SK-N-MC (cell line): ENCODE data around the gene GULP1.

Experiments used
- DNase-seq: peaks from one replicate; pipeline ENCODE4 v3.0.0-alpha.2; 2011; ENCODE audit warnings: low read depth, low spot score
- H3K27ac ChIP-seq: fragments of 200-600 bp; sonication (generic); 2 replicates; pipeline ENCODE4 v1.5.1; 2016; ENCODE audit warnings: mixed run types
- H3K36me3 ChIP-seq: fragments of 200-600 bp; sonication (generic); 2 replicates; pipeline ENCODE4 v1.6.1; 2017; ENCODE audit warnings: antibody characterized with exemption, low read length, mixed read lengths; ENCODE audit not compliant: insufficient read depth
- H3K4me3 ChIP-seq: fragments of 200-600 bp; sonication (generic); 2 replicates; pipeline ENCODE4 v1.5.1; 2016
- H3K9ac ChIP-seq: fragments of 200-600 bp; sonication (generic); 2 replicates; pipeline ENCODE4 v1.8.0; 2017; ENCODE audit warnings: mixed run types, mixed read lengths; ENCODE audit not compliant: insufficient read length
- H3K9me3 ChIP-seq: fragments of 200-600 bp; sonication (generic); 2 replicates; pipeline ENCODE4 v1.6.1; 2017; ENCODE audit warnings: low read depth, mild to moderate bottlenecking, antibody characterized with exemption, low read length, moderate library complexity, mixed read lengths
- EZH2 ChIP-seq: fragments of 200-600 bp; sonication (generic); IDR thresholded peaks from one replicate; pipeline ENCODE4 v1.6.1; 2017; ENCODE audit warnings: antibody characterized with exemption
- FOXP2 ChIP-seq: optimal IDR thresholded peaks from 2 replicates; pipeline ENCODE3; 2011; ENCODE audit warnings: mild to moderate bottlenecking, moderate library complexity; ENCODE audit not compliant: insufficient read depth; ENCODE audit errors: extremely low read length, control extremely low read depth
- POLR2AphosphoS5 ChIP-seq: IDR thresholded peaks from 2 replicates; pipeline ENCODE4 v1.6.1; 2012; ENCODE audit warnings: mild to moderate bottlenecking, low read depth, low read length, borderline replicate concordance

GULP1 gene

GRCh38 chr2:188395903-188396689 lies 104.4 kb downstream of the GULP1 start:
- Histone ChIP-seq H3K36me3 (no peaks in the 10 kb centered on the region), H3K27ac (no peak overlapping the region), H3K9me3 (no peaks in the 10 kb centered on the region), H3K9ac (no peak overlapping the region), H3K4me3 (no peak overlapping the region)
- DNase-seq, result no peak
- TF ChIP-seq POLR2AphosphoS5 (no peak), FOXP2 (no peak), EZH2 (no peak)

- no peak overlapping the region for H3K9ac ChIP-seq
- no peaks in the 10 kb centered on the region for H3K36me3 ChIP-seq
- no peak overlapping the region for H3K4me3 ChIP-seq
- peak overlapping the region; percentile 1; the same call in 1 of the 2 replicates for H3K27ac ChIP-seq
- no peak for DNase-seq
- no peak for TF ChIP-seq FOXP2
- no peak for TF ChIP-seq POLR2AphosphoS5
- TF ChIP-seq EZH2, result no peak
- no peaks in the 10 kb centered on the region for H3K9me3 ChIP-seq
These were observed 107.5 kb downstream of the GULP1 start for GRCh38 chr2:188399159-188399558.

- Histone ChIP-seq H3K27ac (no peak overlapping the region), H3K9ac (no peak overlapping the region), H3K9me3 (no peaks in the 10 kb centered on the region), H3K36me3 (no peaks in the 10 kb centered on the region), H3K4me3 (no peak overlapping the region)
- no peak for DNase-seq
- TF ChIP-seq POLR2AphosphoS5 (no peak), EZH2 (no peak), FOXP2 (no peak)
These were observed 112.0 kb downstream of the GULP1 start for GRCh38 chr2:188403676-188404075.

GRCh38 chr2:188404341-188405004 lies 112.8 kb downstream of the GULP1 start:
- Histone ChIP-seq H3K4me3 (no peak overlapping the region), H3K9me3 (no peaks in the 10 kb centered on the region), H3K27ac (no peak overlapping the region), H3K36me3 (no peaks in the 10 kb centered on the region), H3K9ac (no peak overlapping the region)
- no peak for TF ChIP-seq FOXP2
- no peak for TF ChIP-seq EZH2
- TF ChIP-seq POLR2AphosphoS5, result no peak
- no peak for DNase-seq

- Histone ChIP-seq H3K27ac (no peak overlapping the region), H3K4me3 (no peak overlapping the region), H3K9ac (no peak overlapping the region), H3K9me3 (no peaks in the 10 kb centered on the region), H3K36me3 (no peaks in the 10 kb centered on the region)
- DNase-seq, result no peak
- no peak for TF ChIP-seq POLR2AphosphoS5
- no peak for TF ChIP-seq FOXP2
- no peak for TF ChIP-seq EZH2
These were observed 114.7 kb downstream of the GULP1 start for GRCh38 chr2:188406414-188406813.

- no peak for DNase-seq
- Histone ChIP-seq H3K4me3 (no peak overlapping the region), H3K27ac (no peak overlapping the region), H3K9me3 (no peaks in the 10 kb centered on the region), H3K9ac (no peak overlapping the region), H3K36me3 (no peaks in the 10 kb centered on the region)
- TF ChIP-seq EZH2 (no peak), FOXP2 (no peak), POLR2AphosphoS5 (no peak)
These were observed 119.0 kb downstream of the GULP1 start for GRCh38 chr2:188410504-188411235.

- Histone ChIP-seq H3K9ac (no peak overlapping the region), H3K4me3 (no peak overlapping the region), H3K27ac (no peak overlapping the region), H3K36me3 (no peaks in the 10 kb centered on the region), H3K9me3 (no peaks in the 10 kb centered on the region)
- TF ChIP-seq EZH2 (no peak), POLR2AphosphoS5 (no peak), FOXP2 (no peak)
- DNase-seq, result no peak
These were observed 120.5 kb downstream of the GULP1 start for GRCh38 chr2:188412190-188412589.

- peak; percentile 14 for DNase-seq
- H3K36me3 ChIP-seq, result no peaks in the 10 kb centered on the region
- H3K9ac ChIP-seq, result no peak overlapping the region
- TF ChIP-seq EZH2, result no peak
- TF ChIP-seq POLR2AphosphoS5, result no peak
- TF ChIP-seq FOXP2, result no peak
- H3K9me3 ChIP-seq, result no peaks in the 10 kb centered on the region
- H3K27ac ChIP-seq, result no peak overlapping the region
- no peak overlapping the region for H3K4me3 ChIP-seq
These were observed 122.7 kb downstream of the GULP1 start for GRCh38 chr2:188414411-188414810.
